HG03565 (cell line): Measurements from ENCODE around the gene COA4.
A peak's percentile ranks its signal among the peaks of the same experiment; 100 is the strongest.
"Not testable (repeated sequence)": the region's sequence is repeated elsewhere in the genome, so short reads cannot be mapped to it uniquely, and the experiment has no call there.

Experiments
- ATAC-seq: cut with Tn5 transposase; IDR thresholded peaks from one replicate; pipeline ENCODE4 v1.9.1; 2021; ENCODE audit warnings: mild to moderate bottlenecking, moderate library complexity; ENCODE audit not compliant: unreplicated experiment

The COA4 gene

GRCh38 chr11:73876424-73877310 is at the start of gene COA4, which contains the start of gene PAAF1:
TSS of gene COA4 (minus strand) at chr11:73876846. CDS start at chr11:73873378, 3,468 bp downstream.
TSS of gene PAAF1 (plus strand) at chr11:73876999. CDS start at chr11:73877022, 23 bp downstream.
- peak; percentile 89 for ATAC-seq

GRCh38 chr11:73921180-73921579 is 44.5 kb upstream of the COA4 start:
- no peak for ATAC-seq

DNA sequence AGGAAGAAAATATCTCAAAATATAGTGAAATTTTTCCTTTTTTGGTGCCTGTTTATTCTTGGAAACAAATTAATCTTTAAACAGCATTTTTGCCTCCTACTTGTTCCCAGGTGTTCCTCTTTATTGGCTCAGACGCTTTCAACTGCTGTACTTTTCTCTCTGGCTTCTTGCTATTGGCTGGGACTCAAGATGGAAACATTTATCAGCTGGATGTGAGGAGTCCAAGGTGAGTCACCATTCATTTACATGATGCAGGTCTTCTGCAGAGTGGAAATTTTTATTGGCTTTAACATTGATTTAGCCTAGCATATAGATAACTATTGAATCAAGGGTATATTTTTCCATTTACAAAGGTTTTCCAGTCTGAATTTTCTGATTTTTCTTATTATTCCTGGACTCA is 39.8 kb upstream of the COA4 start:
- ATAC-seq: no peak

- ATAC-seq: no peak
Measured at GRCh38 chr11:73914284-73914683, 37.6 kb upstream of the COA4 start.

- no peak for ATAC-seq
Measured at GRCh38 chr11:73913472-73913871, 36.8 kb upstream of the COA4 start.

DNA sequence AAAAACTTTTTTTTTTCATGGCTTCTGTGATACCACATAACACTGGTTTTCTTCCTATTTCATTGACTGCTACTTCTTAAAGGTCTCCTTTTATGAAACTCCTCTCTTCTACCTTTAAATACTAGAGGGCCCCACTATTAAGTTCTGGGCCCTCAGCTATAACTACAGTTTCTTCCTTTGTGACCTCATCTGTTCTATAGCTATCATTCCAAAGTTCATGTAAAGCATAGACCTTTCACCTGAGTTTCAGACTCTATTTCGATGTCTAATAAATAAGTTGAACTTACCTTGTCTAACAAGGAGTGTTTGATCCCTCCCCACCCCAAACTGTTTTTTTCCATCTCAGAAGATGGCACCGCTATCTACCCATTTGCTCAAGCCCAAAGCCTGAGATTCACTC is 35.4 kb upstream of the COA4 start:
- ATAC-seq: no peak

DNA sequence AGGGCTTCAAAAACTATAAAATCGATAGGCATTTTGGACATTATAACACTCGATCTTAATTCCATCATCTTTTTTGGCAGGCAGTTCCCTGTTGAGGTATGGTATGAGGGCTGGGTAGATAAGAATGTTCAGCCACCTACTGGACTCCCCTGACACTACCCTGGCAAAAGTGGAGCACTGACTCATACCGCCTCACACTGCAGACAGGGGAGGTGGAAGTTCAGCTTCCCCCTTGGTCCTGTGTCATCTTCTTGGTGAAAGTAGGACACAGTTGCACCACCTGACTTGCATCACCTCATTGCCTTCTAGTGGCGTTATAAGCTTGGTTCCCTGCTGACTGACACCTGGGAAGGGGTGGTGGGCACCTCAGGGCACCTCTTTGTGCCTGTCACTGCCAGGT is 30.5 kb upstream of the COA4 start:
- ATAC-seq: no peak

- ATAC-seq: no peak
Measured at GRCh38 chr11:73902303-73902702, 25.7 kb upstream of the COA4 start.

- ATAC-seq: no peak
Measured at GRCh38 chr11:73894725-73895335, 18.2 kb upstream of the COA4 start.

GRCh38 chr11:73893041-73893440 is 16.4 kb upstream of the COA4 start:
- no peak for ATAC-seq

GRCh38 chr11:73889536-73889935 is 12.9 kb upstream of the COA4 start:
- no peak for ATAC-seq

DNA sequence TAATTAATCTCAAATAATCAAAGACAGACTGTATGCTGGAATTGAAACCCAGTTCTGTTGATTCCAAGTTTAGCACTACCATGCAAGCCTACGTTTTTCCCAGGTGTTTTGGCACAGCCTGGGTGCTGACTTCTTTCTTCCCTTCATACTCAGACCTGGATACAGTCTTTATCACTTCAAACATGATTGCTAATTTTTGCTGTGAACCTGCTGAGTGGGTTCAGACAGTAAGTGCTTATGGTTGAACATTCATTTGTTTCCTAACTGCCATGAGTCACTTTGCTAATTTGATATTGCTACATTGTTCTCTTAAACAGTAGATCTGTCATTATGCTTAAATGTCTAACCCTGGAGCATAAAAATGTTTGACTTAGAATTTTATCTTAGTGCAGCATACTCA is 12.4 kb upstream of the COA4 start:
- no peak for ATAC-seq

- no peak for ATAC-seq
Measured at GRCh38 chr11:73888244-73888643, 11.6 kb upstream of the COA4 start.

- no peak for ATAC-seq
Measured at GRCh38 chr11:73883856-73884255, 7.2 kb upstream of the COA4 start.

DNA sequence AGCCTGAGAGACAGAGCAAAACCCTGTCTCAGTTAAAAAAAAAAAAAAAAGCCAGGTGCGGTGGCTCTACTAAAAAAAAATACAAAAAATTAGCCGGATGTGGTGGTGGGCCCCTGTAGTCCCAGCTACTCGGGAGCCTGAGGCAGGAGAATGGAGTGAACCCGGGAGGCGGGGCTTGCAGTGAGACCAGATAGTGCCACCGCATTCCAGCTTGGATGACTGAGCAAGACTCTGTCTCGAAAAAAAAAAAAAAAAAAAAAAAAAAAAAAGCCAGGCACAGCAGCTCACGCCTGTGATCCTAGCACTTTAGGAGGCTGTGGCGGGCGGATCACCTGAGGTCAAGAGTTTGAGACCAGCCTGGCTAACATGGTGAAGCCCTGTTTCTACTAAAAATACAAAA is 3.8 kb upstream of the COA4 start:
- not testable (repeated sequence) for ATAC-seq

- no peak for ATAC-seq
Measured at GRCh38 chr11:73878771-73879170, 2.1 kb upstream of the COA4 start.

GRCh38 chr11:73875840-73876239 is 806 bp downstream of the COA4 start:
- no peak for ATAC-seq

DNA sequence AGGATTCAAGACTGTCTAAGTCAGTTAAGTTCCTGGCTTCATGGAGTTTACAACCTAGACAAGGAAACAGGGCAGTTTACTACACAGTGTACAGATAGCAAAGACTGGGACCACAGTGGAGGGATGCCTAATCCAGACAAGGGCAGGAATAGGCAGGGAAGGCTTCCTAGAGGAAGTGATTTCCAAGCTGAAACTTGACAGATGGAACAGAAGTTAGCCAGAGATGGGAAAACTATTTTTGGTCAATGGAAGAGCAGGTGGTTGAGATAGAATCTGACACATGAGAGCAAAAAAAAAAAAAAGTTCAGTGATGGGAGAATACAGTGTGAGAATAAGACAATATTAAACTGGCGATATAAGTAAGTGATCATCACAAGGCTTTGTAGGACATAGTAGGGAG is 1.3 kb downstream of the COA4 start:
- ATAC-seq: no peak

DNA sequence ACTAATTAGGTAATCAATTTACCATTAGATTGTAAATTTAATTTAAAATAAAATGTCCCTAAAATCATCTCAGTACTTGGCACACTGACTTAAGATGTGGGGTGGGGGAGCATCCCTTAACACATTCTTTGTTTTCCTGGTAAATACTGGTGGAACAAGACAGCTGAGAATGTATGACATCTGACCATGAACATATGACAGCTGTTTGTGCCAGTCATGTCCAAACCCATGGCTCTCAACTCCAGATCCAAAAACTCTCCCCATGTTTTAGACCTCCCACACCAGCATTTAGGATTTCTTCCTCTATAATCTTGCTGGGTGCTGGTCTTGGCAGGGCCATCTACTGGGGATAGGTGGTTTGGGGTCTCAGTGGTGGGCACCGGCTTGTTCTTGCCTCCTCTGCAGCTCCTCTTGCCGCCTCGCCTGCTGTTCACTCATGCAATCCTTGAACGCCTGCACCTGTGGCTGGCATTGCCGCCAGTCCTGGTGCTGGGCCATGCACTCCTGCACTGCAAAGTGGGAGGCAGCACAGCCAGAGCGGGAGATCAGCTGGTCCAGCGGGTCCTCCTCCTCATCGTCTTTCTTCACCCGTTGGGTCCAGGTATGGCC is 3.8 kb downstream of the COA4 start:
- no peak for ATAC-seq

DNA sequence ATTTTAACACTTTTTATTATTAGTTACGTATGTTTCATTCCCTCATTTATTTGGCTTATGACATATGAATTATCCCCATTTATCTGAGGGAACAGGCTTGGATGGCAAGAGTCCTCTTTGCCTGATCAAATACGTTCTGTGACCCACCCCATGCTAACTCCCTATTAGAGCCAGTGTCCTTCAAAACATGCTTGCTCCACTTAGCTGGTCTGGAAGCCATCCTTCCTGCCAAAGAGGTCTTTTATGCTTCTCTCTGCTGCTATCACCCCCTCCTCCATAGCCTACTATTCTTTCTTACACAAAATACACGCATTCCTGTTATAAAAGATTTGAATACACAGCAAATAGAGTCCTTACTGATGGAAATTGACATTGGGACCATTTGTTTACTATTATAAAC is 6.4 kb downstream of the COA4 start:
- ATAC-seq: no peak

- ATAC-seq: no peak
Measured at GRCh38 chr11:73869332-73869949, 7.2 kb downstream of the COA4 start.
